Myocyte (in vitro differentiated cells): Measurements from ENCODE around the gene OGFOD1. TPM values are rescaled to one million over a fixed set of nuclear protein-coding genes. Genes with fewer than 3 reads are reported as not detected.

Experiments
- DNase-seq: peaks from one replicate; pipeline ENCODE4 v3.0.0-alpha.2; 2012; ENCODE audit warnings: low read depth
- total RNA-seq: library from RNA; depleted of rRNA; stranded (reverse); fragments of >200 nt; gene quantifications from 2 replicates; pipeline ENCODE4 v1.2.3, GENCODE V29; 2014

OGFOD1 gene
- total RNA-seq, 1 donor from 2014 or later, result 68.9 TPM

DNA sequence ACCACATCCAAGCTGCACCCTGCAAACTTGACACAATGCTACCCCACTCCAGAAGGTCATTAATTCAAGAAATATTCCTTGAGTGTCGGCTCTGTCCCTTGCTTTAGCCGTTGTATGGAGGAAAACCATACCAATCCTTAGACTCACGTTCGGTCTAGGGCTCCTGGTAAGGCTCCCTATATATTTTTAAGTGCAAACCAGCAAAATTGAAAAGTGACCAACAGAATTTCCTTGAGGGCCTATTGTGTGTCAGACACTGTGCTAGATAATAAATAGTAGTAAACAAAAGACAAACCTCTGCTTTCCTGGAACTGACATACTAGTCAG is 68.9 kb downstream of the OGFOD1 start:
- DNase-seq, result no peak

DNA sequence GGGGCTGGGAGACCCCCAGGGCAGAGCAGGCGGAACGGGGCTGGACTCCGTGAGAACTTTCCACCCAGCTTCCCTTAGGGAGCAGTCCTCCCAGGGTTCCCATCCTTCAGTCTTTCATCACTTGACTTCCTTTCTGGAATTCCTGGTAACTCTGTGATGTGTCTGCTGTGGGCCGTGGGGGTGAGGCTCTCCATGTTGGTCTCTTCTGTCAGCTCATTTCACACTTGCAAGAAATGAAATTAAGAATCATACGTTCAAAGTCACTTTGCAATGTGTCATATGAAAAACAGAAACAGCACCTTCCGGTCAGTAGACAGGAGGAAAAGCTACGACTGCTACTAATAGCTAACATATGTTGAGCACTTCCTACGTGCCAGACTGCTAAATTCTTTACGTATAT is 73.9 kb downstream of the OGFOD1 start:
- no peak for DNase-seq

Other genes with a start within 250 kb of the OGFOD1 start
- gene AMFR, start 26.0 kb upstream of the OGFOD1 start, total RNA-seq, result 220 and 233 TPM in 2 replicates
- gene NUDT21, start 222 bp upstream of the OGFOD1 start, total RNA-seq, result 46.5 and 48.6 TPM in 2 replicates
- 27.2 and 32.9 TPM in 2 replicates for gene BBS2, start 68.5 kb downstream of the OGFOD1 start, total RNA-seq
- gene MT4, start 113.5 kb downstream of the OGFOD1 start, total RNA-seq, result not detected in 2 replicates
- not detected in 2 replicates for gene MT3, start 138.0 kb downstream of the OGFOD1 start, total RNA-seq
- gene MT2A, start 157.0 kb downstream of the OGFOD1 start, total RNA-seq, result 7.1 and 18.6 TPM in 2 replicates
- gene MT1E, start 174.2 kb downstream of the OGFOD1 start, total RNA-seq, result 24.7 and 26.6 TPM in 2 replicates
- not detected in 2 replicates for gene MT1M, start 181.1 kb downstream of the OGFOD1 start, total RNA-seq
- gene MT1A, start 187.1 kb downstream of the OGFOD1 start, total RNA-seq, result not detected in 2 replicates
- gene MT1B, start 200.3 kb downstream of the OGFOD1 start, total RNA-seq, result not detected in 2 replicates
- not detected in 2 replicates for gene MT1F, start 206.4 kb downstream of the OGFOD1 start, total RNA-seq
- not detected in 2 replicates for gene MT1G, start 216.5 kb downstream of the OGFOD1 start, total RNA-seq
- not detected in 2 replicates for gene MT1H, start 218.3 kb downstream of the OGFOD1 start, total RNA-seq
- 14.8 and 74.1 TPM in 2 replicates for gene MT1X, start 230.9 kb downstream of the OGFOD1 start, total RNA-seq